CD14-positive monocyte (primary cell): Measurements from ENCODE around the gene PAXIP1. TPM values are rescaled to one million over a fixed set of nuclear protein-coding genes. Genes with fewer than 3 reads are reported as not detected.

ENCODE experiments used
- DNase-seq, 3 donors: peaks; one replicate each; pipeline ENCODE4 v3.0.0-alpha.2; 2011 to 2022
- H2AFZ ChIP-seq: 2 replicates; pipeline ENCODE4 v1.6.0; 2012; ENCODE audit warnings: mild to moderate bottlenecking, low read depth, low read length, inconsistent platforms; ENCODE audit not compliant: insufficient read depth, poor library complexity, severe bottlenecking
- H3K27ac ChIP-seq, 2 donors: 1 replicate in 1 of 2; 2 replicates in 1 of 2; pipeline ENCODE4 v1.5.1; 2012 to 2013; ENCODE audit warnings: low read length in 2 of 2, control low read depth in 1 of 2, inconsistent platforms in 1 of 2, low read depth in 1 of 2, mild to moderate bottlenecking in 1 of 2
- H3K27me3 ChIP-seq, 2 donors: one replicate each; pipeline versions ENCODE4 v1.6.0 to v1.6.1; 2011 to 2013; ENCODE audit warnings: low read length in 2 of 2; ENCODE audit not compliant: control insufficient read depth in 2 of 2, insufficient read depth in 2 of 2
- H3K36me3 ChIP-seq, 2 donors: replicated peaks in 1 of 2; 1 replicate in 1 of 2; 2 replicates in 1 of 2; pipeline versions ENCODE4 v1.5.1 to v1.6.1; 2012 to 2013; ENCODE audit warnings: low read length in 2 of 2, control low read depth in 1 of 2, inconsistent platforms in 1 of 2, mild to moderate bottlenecking in 1 of 2; ENCODE audit not compliant: insufficient read depth in 2 of 2, control insufficient read depth in 1 of 2
- H3K4me1 ChIP-seq, 2 donors: 1 replicate in 1 of 2; 2 replicates in 1 of 2; pipeline versions ENCODE4 v1.5.1 to v1.6.1; 2012 to 2013; ENCODE audit warnings: low read length in 2 of 2, control low read depth in 1 of 2, inconsistent platforms in 1 of 2, mild to moderate bottlenecking in 1 of 2, moderate library complexity in 1 of 2; ENCODE audit not compliant: insufficient read depth in 2 of 2, control insufficient read depth in 1 of 2
- H3K4me2 ChIP-seq: replicated peaks from 2 replicates; pipeline ENCODE3; 2012; ENCODE audit warnings: low read length, moderate library complexity, mild to moderate bottlenecking; ENCODE audit not compliant: poor library complexity, severe bottlenecking; ENCODE audit errors: extremely low read depth
- H3K4me3 ChIP-seq, 3 experiments: fragments of 200-600 bp in 1 of 3; sonication (generic) in 1 of 3; replicated peaks in 1 of 3; 1 replicate in 2 of 3; 2 replicates in 1 of 3; pipeline ENCODE4 v1.5.1; 2011 to 2013; ENCODE audit warnings: low read length in 3 of 3, mild to moderate bottlenecking in 3 of 3, control low read depth in 2 of 3, low read depth in 2 of 3, inconsistent platforms in 1 of 3, moderate library complexity in 1 of 3
- H3K79me2 ChIP-seq: 2 replicates; pipeline ENCODE4 v1.6.0; 2012; ENCODE audit warnings: mild to moderate bottlenecking, control low read depth, inconsistent platforms, low read length, moderate library complexity; ENCODE audit not compliant: insufficient read depth
- H3K9ac ChIP-seq: 2 replicates; pipeline ENCODE4 v1.6.0; 2017; ENCODE audit warnings: low read length, mild to moderate bottlenecking; ENCODE audit not compliant: insufficient read depth, poor library complexity, severe bottlenecking
- H3K9me3 ChIP-seq, 2 donors: replicated peaks in 1 of 2; 1 replicate in 1 of 2; 2 replicates in 1 of 2; pipeline versions ENCODE4 v1.5.1 to v1.6.1; 2012 to 2013; ENCODE audit warnings: low read length in 2 of 2, control low read depth in 1 of 2; ENCODE audit not compliant: control insufficient read depth in 1 of 2, insufficient read depth in 1 of 2
- H4K20me1 ChIP-seq: 2 replicates; pipeline ENCODE4 v1.6.0; 2012; ENCODE audit warnings: mild to moderate bottlenecking, low read length, control low read depth, moderate library complexity; ENCODE audit not compliant: insufficient read depth
- H3K27ac Mint-ChIP-seq, 7 donors: one replicate each; pipeline ENCODE4 v1.8.0; 2020; ENCODE audit warnings: mild to moderate bottlenecking in 7 of 7, mixed read lengths in 7 of 7, moderate library complexity in 6 of 7, inconsistent platforms in 2 of 7
- H3K27me3 Mint-ChIP-seq, 3 donors: one replicate each; pipeline ENCODE4 v1.8.0; 2021 to 2022; ENCODE audit warnings: low read depth in 3 of 3, mild to moderate bottlenecking in 3 of 3, mixed read lengths in 3 of 3, moderate library complexity in 3 of 3, inconsistent platforms in 1 of 3
- H3K36me3 Mint-ChIP-seq, 2 donors: one replicate each; pipeline ENCODE4 v1.8.0; 2020; ENCODE audit warnings: mixed read lengths in 2 of 2, inconsistent platforms in 1 of 2, mild to moderate bottlenecking in 1 of 2
- H3K4me1 Mint-ChIP-seq: one replicate; pipeline ENCODE4 v1.8.0; 2020; ENCODE audit warnings: mild to moderate bottlenecking, mixed read lengths
- H3K4me3 Mint-ChIP-seq, 2 donors: one replicate each; pipeline ENCODE4 v1.8.0; 2020; ENCODE audit warnings: mild to moderate bottlenecking in 2 of 2, mixed read lengths in 2 of 2, moderate library complexity in 1 of 2
- H3K9me3 Mint-ChIP-seq, 7 donors: one replicate each; pipeline ENCODE4 v1.8.0; 2020 to 2022; ENCODE audit warnings: mixed read lengths in 7 of 7, mild to moderate bottlenecking in 6 of 7, moderate library complexity in 6 of 7, inconsistent platforms in 2 of 7
- CTCF ChIP-seq: fragments of 200-600 bp; IDR thresholded peaks from one replicate; pipeline ENCODE4 v1.8.0; 2022; ENCODE audit warnings: antibody characterized with exemption, mild to moderate bottlenecking
- WGBS: methylation state at CpG from one replicate; pipeline ENCODE4 v1.1.5; 2013; ENCODE audit warnings: missing lambda C conversion rate; ENCODE audit not compliant: insufficient coverage; 5-methylcytosine and 5-hydroxymethylcytosine counted together
- intact Hi-C, 2 donors: fragments of 100-400 bp; cut with micrococcal nuclease; formaldehyde crosslinking; loops; one replicate each; pipeline versions ENCODE4 v1.15.0 to v1.15.1; 2023
- polyA plus RNA-seq, 3 donors: library from polyadenylated mRNA; depleted of rRNA in 1 of 3; unstranded in 2 of 3; stranded (reverse) in 1 of 3; fragments of 300-500 nt in 2 of 3; fragments of >200 nt in 1 of 3; fragmentation: Illumina TruSeq in 2 of 3; gene quantifications; 1 replicate in 2 of 3; 2 replicates in 1 of 3; pipeline ENCODE4 v1.2.3, GENCODE V29; 2012 to 2021

PAXIP1 gene
- polyA plus RNA-seq, 3 donors = 0.44 to 8.4 (median 0.58) TPM

- TF ChIP-seq CTCF = no peak
- H3K9ac ChIP-seq = no peak overlapping the region
- peaks cover 4% of the 10 kb centered on the region for H3K4me1 Mint-ChIP-seq
- no peak overlapping the region for H3K4me3 ChIP-seq
- peaks cover 22 to 35% (median 23%) of the 10 kb centered on the region in 3 donors for H3K27me3 Mint-ChIP-seq
- peaks cover 0 to 3% of the 10 kb centered on the region in 2 donors for H3K36me3 Mint-ChIP-seq
- H3K79me2 ChIP-seq = no peaks in the 10 kb centered on the region
- no peak overlapping the region for H3K27ac ChIP-seq
- intact Hi-C loops = no loop called here
- peaks cover 5 to 10% of the 10 kb centered on the region in 2 donors for H3K4me1 ChIP-seq
- DNase-seq = no peak
- no peaks in the 10 kb centered on the region for H4K20me1 ChIP-seq
- H3K9me3 ChIP-seq = peaks cover 0 to 10% of the 10 kb centered on the region in 2 donors
- H2AFZ ChIP-seq = no peak overlapping the region
- no peak overlapping the region for H3K4me3 Mint-ChIP-seq
- H3K36me3 ChIP-seq = no peaks in the 10 kb centered on the region
- H3K27ac Mint-ChIP-seq = peak overlapping the region in 1 of 7 donors; percentile 51
- peaks cover 8 to 22% (median 17%) of the 10 kb centered on the region in 7 donors for H3K9me3 Mint-ChIP-seq
- peaks cover 4 to 26% of the 10 kb centered on the region in 2 donors for H3K27me3 ChIP-seq
- WGBS = 89% methylated on average over 12 of the region's 22 CpGs
- no peak overlapping the region for H3K4me2 ChIP-seq
These were observed 89.9 kb downstream of the PAXIP1 start for GRCh38 chr7:154912871-154913637.

- Histone ChIP-seq H3K9me3 (peaks cover 0 to 10% of the 10 kb centered on the region in 2 donors), H3K27me3 (peaks cover 4 to 26% of the 10 kb centered on the region in 2 donors), H4K20me1 (no peaks in the 10 kb centered on the region), H3K4me3 (no peak overlapping the region), H3K27ac (no peak overlapping the region), H3K4me1 (peaks cover 5 to 10% of the 10 kb centered on the region in 2 donors), H3K4me2 (no peak overlapping the region), H3K9ac (no peak overlapping the region), H3K79me2 (no peaks in the 10 kb centered on the region), H3K36me3 (no peaks in the 10 kb centered on the region), H2AFZ (no peak overlapping the region)
- no peak overlapping the region for H3K4me3 Mint-ChIP-seq
- peaks cover 4% of the 10 kb centered on the region for H3K4me1 Mint-ChIP-seq
- peaks cover 11 to 22% (median 17%) of the 10 kb centered on the region in 7 donors for H3K9me3 Mint-ChIP-seq
- H3K27me3 Mint-ChIP-seq = peaks cover 23 to 41% (median 24%) of the 10 kb centered on the region in 3 donors
- no peak overlapping the region for H3K27ac Mint-ChIP-seq
- no peak for TF ChIP-seq CTCF
- WGBS = 89% methylated on average over 6 of the region's 6 CpGs
- intact Hi-C loops = no loop called here
- no peak for DNase-seq
- peaks cover 0 to 3% of the 10 kb centered on the region in 2 donors for H3K36me3 Mint-ChIP-seq
These were observed 91.0 kb downstream of the PAXIP1 start for GRCh38 chr7:154911862-154912455.
